GM23338 (cell line): ENCODE measurements around the gene METTL17. TPM values are rescaled to one million over a fixed set of nuclear protein-coding genes. Genes with fewer than 3 reads are reported as not detected.
"Not testable (repeated sequence)": the region's sequence is repeated elsewhere in the genome, so short reads cannot be mapped to it uniquely, and the experiment has no call there.

Experiments used
- ATAC-seq: fragments of 200-7000 bp; cut with Tn5 transposase; 3 replicates; pipeline ENCODE4 v1.9.1; 2020
- DNase-seq: peaks from one replicate; pipeline ENCODE4 v3.0.0-alpha.2; 2015; ENCODE audit warnings: low spot score
- H2AFZ ChIP-seq: fragments of 200-600 bp; sonication (generic); 2 replicates; pipeline ENCODE4 v1.8.0; 2016; ENCODE audit warnings: antibody characterized with exemption, mild to moderate bottlenecking, moderate library complexity
- H3F3A ChIP-seq: fragments of 200-600 bp; sonication (generic); replicated peaks from 2 replicates; pipeline ENCODE4 v1.8.0; 2017; ENCODE audit warnings: antibody characterized with exemption, mixed run types, low read depth
- H3K27ac ChIP-seq: fragments of 200-600 bp; sonication (generic); 2 replicates; pipeline ENCODE4 v1.6.1; 2016; ENCODE audit warnings: low read depth
- H3K27me3 ChIP-seq: fragments of 200-600 bp; sonication (generic); 2 replicates; pipeline ENCODE4 v1.8.0; 2016; ENCODE audit warnings: mild to moderate bottlenecking, mixed run types, moderate library complexity; ENCODE audit not compliant: insufficient read depth
- H3K36me3 ChIP-seq: fragments of 200-600 bp; sonication (generic); 2 replicates; pipeline ENCODE4 v1.8.0; 2016; ENCODE audit warnings: mild to moderate bottlenecking; ENCODE audit not compliant: insufficient read depth
- H3K4me1 ChIP-seq: fragments of 200-600 bp; sonication (generic); 2 replicates; pipeline ENCODE4 v1.8.0; 2016; ENCODE audit warnings: mild to moderate bottlenecking, moderate library complexity; ENCODE audit not compliant: insufficient read depth
- H3K4me2 ChIP-seq: fragments of 200-600 bp; sonication (generic); 2 replicates; pipeline ENCODE4 v1.7.1; 2017; ENCODE audit warnings: mixed run types
- H3K4me3 ChIP-seq: fragments of 200-600 bp; sonication (generic); 2 replicates; pipeline ENCODE4 v1.6.1; 2016; ENCODE audit warnings: mixed run types
- H3K79me2 ChIP-seq: fragments of 200-600 bp; sonication (generic); replicated peaks from 2 replicates; pipeline ENCODE4 v1.8.0; 2017; ENCODE audit warnings: mild to moderate bottlenecking; ENCODE audit not compliant: insufficient read depth
- H3K9me2 ChIP-seq: fragments of 200-600 bp; sonication (generic); 2 replicates; pipeline ENCODE4 v1.8.0; 2017; ENCODE audit not compliant: insufficient read depth
- H4K20me1 ChIP-seq: fragments of 200-600 bp; sonication (generic); replicated peaks from 2 replicates; pipeline ENCODE4 v1.8.0; 2017; ENCODE audit warnings: mild to moderate bottlenecking; ENCODE audit not compliant: insufficient read depth
- H3K27ac Mint-ChIP-seq: 2 replicates; pipeline ENCODE4 v1.8.0; 2020; ENCODE audit warnings: inconsistent platforms, mild to moderate bottlenecking, moderate library complexity, mixed read lengths
- H3K27me3 Mint-ChIP-seq: 3 replicates; pipeline ENCODE4 v1.8.0; 2022; ENCODE audit warnings: low read depth, mild to moderate bottlenecking, moderate library complexity, mixed read lengths, inconsistent platforms; ENCODE audit not compliant: insufficient read depth, poor library complexity
- H3K36me3 Mint-ChIP-seq: 3 replicates; pipeline ENCODE4 v1.8.0; 2021; ENCODE audit warnings: low read depth, mild to moderate bottlenecking, inconsistent platforms, moderate library complexity, mixed read lengths
- H3K4me1 Mint-ChIP-seq: 3 replicates; pipeline ENCODE4 v1.8.0; 2020; ENCODE audit warnings: mild to moderate bottlenecking, inconsistent platforms, mixed read lengths
- H3K4me3 Mint-ChIP-seq: 3 replicates; pipeline ENCODE4 v1.8.0; 2021; ENCODE audit warnings: moderate library complexity, mild to moderate bottlenecking, inconsistent platforms, mixed read lengths
- H3K9me3 Mint-ChIP-seq: 3 replicates; pipeline ENCODE4 v1.8.0; 2020; ENCODE audit warnings: moderate library complexity, mild to moderate bottlenecking, inconsistent platforms, mixed read lengths
- CTCF ChIP-seq, 2 experiments: fragments of 200-600 bp in 1 of 2; sonication (generic) in 1 of 2; conservative IDR thresholded peaks; 2 replicates each; pipeline versions ENCODE4 v1.5.1 to v1.6.1; 2016 to 2017; ENCODE audit warnings: antibody characterized with exemption in 2 of 2, low read depth in 2 of 2, mild to moderate bottlenecking in 2 of 2, moderate library complexity in 1 of 2
- ETS1 ChIP-seq: IDR thresholded peaks from 2 replicates; pipeline ENCODE4 v1.6.1; 2016; ENCODE audit warnings: antibody characterized with exemption
- EZH2phosphoT487 ChIP-seq: fragments of 200-600 bp; sonication (generic); IDR thresholded peaks from one replicate; pipeline ENCODE4 v1.8.1; 2018; ENCODE audit warnings: antibody characterized with exemption; ENCODE audit not compliant: unreplicated experiment
- POLR2AphosphoS5 ChIP-seq: IDR thresholded peaks from 2 replicates; pipeline ENCODE4 v1.6.1; 2016; ENCODE audit warnings: antibody characterized with exemption, low read depth
- STAT1 ChIP-seq: IDR thresholded peaks from one replicate; pipeline ENCODE4 v1.6.1; 2016; ENCODE audit warnings: antibody characterized with exemption; ENCODE audit not compliant: unreplicated experiment
- ZNF114 ChIP-seq: fragments of 250-450 bp; sonication (Bioruptor Pico); IDR thresholded peaks from 2 replicates; pipeline ENCODE4 v1.5.0; 2020; ENCODE audit warnings: mild to moderate bottlenecking, moderate library complexity
- polyA plus RNA-seq: library from polyadenylated mRNA; unstranded; fragments of >200 nt; fragmentation: Nextera tagmentation; extraction: Ambion mirVana; gene quantifications from 2 replicates; pipeline ENCODE4 v1.2.1, GENCODE V29; 2016
- total RNA-seq: library from RNA; depleted of rRNA; stranded (reverse); fragments of >200 nt; shearing (Covaris generic); gene quantifications from 2 replicates; pipeline ENCODE4 v1.2.3, GENCODE V29; 2014

The METTL17 gene
- total and polyA plus RNA-seq, 2 experiments from 2014 or later: 74.9 to 156 TPM

- H3K79me2 ChIP-seq: no peaks in the 10 kb centered on the region
- no peaks in the 10 kb centered on the region for H3K9me2 ChIP-seq
- H4K20me1 ChIP-seq: no peaks in the 10 kb centered on the region
- ATAC-seq (peak; percentile 82), DNase-seq (peak; percentile 90)
- H3K27me3 ChIP-seq: no peaks in the 10 kb centered on the region
- peak overlapping the region; percentile 33; the same call in 1 of the 3 replicates for H3K4me3 Mint-ChIP-seq
- H3K36me3 ChIP-seq: no peaks in the 10 kb centered on the region
- H3F3A ChIP-seq: no peaks in the 10 kb centered on the region
- H3K27ac ChIP-seq: no peak overlapping the region
- peaks cover 26% of the 10 kb centered on the region for H3K4me1 Mint-ChIP-seq
- peak overlapping the region; percentile 44 for H3K4me2 ChIP-seq
- peaks cover 10% of the 10 kb centered on the region for H3K4me1 ChIP-seq
- TF ChIP-seq ETS1 (no peak), CTCF (conservative IDR thresholded peaks at IDR 0.05; ENCODE audit: low read depth in 2 of 2) (peak; percentile 77)
- no peaks in the 10 kb centered on the region; the same call in 2 of the 3 replicates for H3K9me3 Mint-ChIP-seq
- H2AFZ ChIP-seq: peak overlapping the region; percentile 33
- H3K27me3 Mint-ChIP-seq: peaks cover 16% of the 10 kb centered on the region
- no peaks in the 10 kb centered on the region; the same call in 2 of the 3 replicates for H3K36me3 Mint-ChIP-seq
- H3K4me3 ChIP-seq: 0 out of 2 replicates have a peak overlapping the region, but pooled peaks have one; percentile 12
- peak overlapping the region; percentile 33 for H3K27ac Mint-ChIP-seq
Observed at GRCh38 chr14:21039585-21040369, 50.0 kb downstream of the METTL17 start.

- no peaks in the 10 kb centered on the region for H3K79me2 ChIP-seq
- H3K4me2 ChIP-seq: no peak overlapping the region
- Mint-ChIP-seq H3K36me3 (no peaks in the 10 kb centered on the region; the same call in 2 of the 3 replicates), H3K27ac (no peak overlapping the region), H3K27me3 (peaks cover 16% of the 10 kb centered on the region), H3K4me3 (no peak overlapping the region; the same call in 2 of the 3 replicates), H3K9me3 (no peaks in the 10 kb centered on the region; the same call in 2 of the 3 replicates), H3K4me1 (peaks cover 26% of the 10 kb centered on the region)
- H3K4me1 ChIP-seq: peaks cover 10% of the 10 kb centered on the region
- H4K20me1 ChIP-seq: no peaks in the 10 kb centered on the region
- no peak overlapping the region for H3K27ac ChIP-seq
- no peak overlapping the region for H2AFZ ChIP-seq
- H3K27me3 ChIP-seq: no peaks in the 10 kb centered on the region
- TF ChIP-seq ZNF114 (CRISPR knock-in tag) (no peak), CTCF (conservative IDR thresholded peaks at IDR 0.05; ENCODE audit: low read depth in 2 of 2) (no peak), STAT1 (no peak), POLR2AphosphoS5 (no peak), EZH2phosphoT487 (no peak)
- H3K4me3 ChIP-seq: no peak overlapping the region
- no peaks in the 10 kb centered on the region for H3K36me3 ChIP-seq
- no peak for DNase-seq
- H3K9me2 ChIP-seq: no peaks in the 10 kb centered on the region
- ATAC-seq: no peak; the same call in 1 of the 3 replicates
- no peaks in the 10 kb centered on the region for H3F3A ChIP-seq
Observed at GRCh38 chr14:21040370-21040925, 50.7 kb downstream of the METTL17 start.

- H3K4me3 ChIP-seq, H3K4me2 ChIP-seq, H3K36me3 Mint-ChIP-seq, H3K9me3 Mint-ChIP-seq, H3K4me1 ChIP-seq, DNase-seq, H3K27ac Mint-ChIP-seq, H3F3A ChIP-seq, H3K4me3 Mint-ChIP-seq, H3K27ac ChIP-seq, H4K20me1 ChIP-seq, H3K27me3 ChIP-seq, H3K36me3 ChIP-seq, H2AFZ ChIP-seq, H3K79me2 ChIP-seq, H3K9me2 ChIP-seq, ATAC-seq: not testable (repeated sequence)
- Mint-ChIP-seq H3K4me1 (peaks cover 26% of the 10 kb centered on the region), H3K27me3 (peaks cover 16% of the 10 kb centered on the region)
Observed at GRCh38 chr14:21040941-21041340, 51.2 kb downstream of the METTL17 start.
